Measurements from ENCODE around the gene DUSP2. TPM values are rescaled to one million over a fixed set of nuclear protein-coding genes. Genes with fewer than 3 reads are reported as not detected.
A peak's percentile ranks its signal among the peaks of the same experiment; 100 is the strongest.

The DUSP2 gene
- polyA plus RNA-seq, 4 donors: 0.45 to 5.1 (median 2.4) TPM

DNA sequence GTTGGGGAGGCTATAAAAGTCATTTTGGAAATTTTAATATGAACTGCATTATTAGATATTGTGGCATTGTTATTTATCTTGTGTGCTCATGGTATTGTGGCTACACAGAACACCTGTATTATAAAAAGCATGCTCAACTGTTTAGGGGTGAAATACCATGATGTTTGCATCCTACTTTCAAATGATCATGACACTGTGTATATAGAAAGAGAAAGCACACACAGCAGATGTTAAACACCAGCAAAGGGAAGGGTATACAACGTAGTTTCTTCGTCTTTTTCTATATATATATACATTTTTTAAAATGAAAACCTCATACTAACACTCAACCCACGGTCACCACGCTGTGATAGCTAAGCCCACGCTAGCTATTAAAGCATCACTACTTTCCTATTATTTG lies 36.3 kb upstream of the DUSP2 start:
- H3K27me3 ChIP-seq (ENCODE audit: control insufficient read depth in 3 of 3, insufficient read depth in 3 of 3, low read length in 3 of 3): no peaks in the 10 kb centered on the region
- H3K4me1 ChIP-seq (ENCODE audit: control insufficient read depth in 3 of 3, insufficient read depth in 2 of 3, low read depth in 1 of 3, low read length in 2 of 3): peaks cover 0 to under 1% (median 0%) of the 10 kb centered on the region in 3 donors
- H3K36me3 ChIP-seq (ENCODE audit: control insufficient read depth in 3 of 3, insufficient read depth in 2 of 3, low read depth in 1 of 3, low read length in 3 of 3): peaks cover under 1 to 26% (median 16%) of the 10 kb centered on the region in 3 donors
- no peak overlapping the region for H3K4me3 ChIP-seq (ENCODE audit: low read depth in 1 of 3, low read length in 3 of 3)
- H3K27ac ChIP-seq (ENCODE audit: low read depth in 1 of 3, low read length in 2 of 3): no peak overlapping the region
- DNase-seq (no peak), FAIRE-seq (no peak)
- WGBS, 3 donors: 52 to 61% (median 54%) methylated on average over 5 of the region's 5 CpGs
- H3K9me3 ChIP-seq (ENCODE audit: control insufficient read depth in 2 of 2, insufficient read depth in 1 of 2, low read depth in 1 of 2, low read length in 1 of 2): no peaks in the 10 kb centered on the region

DNA sequence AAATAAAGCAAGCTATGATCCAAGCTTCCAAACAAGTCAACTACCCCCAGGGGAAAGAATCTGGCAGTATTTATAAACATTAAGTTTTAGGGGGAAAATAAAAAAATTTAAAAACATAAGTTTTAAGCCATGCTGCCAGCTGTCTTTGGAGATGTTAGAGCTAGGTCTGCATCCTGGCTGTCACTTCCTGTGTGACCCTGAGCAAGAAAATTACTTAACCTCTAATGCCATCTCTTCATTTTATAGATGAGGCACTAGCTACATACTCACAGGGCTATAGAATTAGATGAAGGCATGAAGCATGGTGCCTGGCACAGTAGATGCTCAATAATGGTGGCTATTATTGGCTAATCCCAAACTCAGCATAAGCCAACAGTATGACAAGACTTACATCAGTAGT lies 35.3 kb upstream of the DUSP2 start:
- Histone ChIP-seq H3K27ac (ENCODE audit: low read depth in 1 of 3, low read length in 2 of 3) (no peak overlapping the region), H3K4me1 (ENCODE audit: control insufficient read depth in 3 of 3, insufficient read depth in 2 of 3, low read depth in 1 of 3, low read length in 2 of 3) (no peaks in the 10 kb centered on the region), H3K4me3 (ENCODE audit: low read depth in 1 of 3, low read length in 3 of 3) (no peak overlapping the region), H3K27me3 (ENCODE audit: control insufficient read depth in 3 of 3, insufficient read depth in 3 of 3, low read length in 3 of 3) (no peaks in the 10 kb centered on the region), H3K36me3 (ENCODE audit: control insufficient read depth in 3 of 3, insufficient read depth in 2 of 3, low read depth in 1 of 3, low read length in 3 of 3) (peaks cover 0 to 20% (median 8%) of the 10 kb centered on the region in 3 donors), H3K9me3 (ENCODE audit: control insufficient read depth in 2 of 2, insufficient read depth in 1 of 2, low read depth in 1 of 2, low read length in 1 of 2) (no peaks in the 10 kb centered on the region)
- no peak for DNase-seq
- FAIRE-seq: no peak

DNA sequence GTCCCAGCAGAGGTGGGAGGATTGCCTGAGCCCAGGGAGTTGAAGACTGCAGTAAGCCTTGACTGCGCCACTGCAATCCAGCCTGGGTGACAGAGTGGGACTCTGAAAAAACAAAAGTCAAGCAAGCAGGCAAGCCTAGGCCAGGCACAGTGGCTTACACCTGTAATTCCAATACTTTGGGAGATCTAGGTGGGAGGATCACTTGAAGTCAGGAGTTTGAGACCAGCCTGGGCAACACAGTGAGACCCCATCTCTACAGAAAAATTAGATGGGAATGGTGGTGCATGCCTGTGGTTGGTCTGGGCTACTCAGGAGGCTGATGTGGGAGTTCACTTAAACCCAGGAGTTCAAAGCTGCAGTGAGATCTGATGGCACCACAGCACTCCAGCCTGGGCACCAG lies 34.8 kb upstream of the DUSP2 start:
- no peak for FAIRE-seq
- no peak for DNase-seq
- 94 to 100% (median 100%) methylated on average over 1 of the region's 1 CpG for WGBS, 3 donors
- no peak overlapping the region for H3K27ac ChIP-seq (ENCODE audit: low read depth in 1 of 3, low read length in 2 of 3)
- no peak overlapping the region for H3K4me3 ChIP-seq (ENCODE audit: low read depth in 1 of 3, low read length in 3 of 3)
- H3K36me3 ChIP-seq (ENCODE audit: control insufficient read depth in 3 of 3, insufficient read depth in 2 of 3, low read depth in 1 of 3, low read length in 3 of 3): peaks cover 0 to 19% (median 6%) of the 10 kb centered on the region in 3 donors
- no peaks in the 10 kb centered on the region for H3K4me1 ChIP-seq (ENCODE audit: control insufficient read depth in 3 of 3, insufficient read depth in 2 of 3, low read depth in 1 of 3, low read length in 2 of 3)
- no peaks in the 10 kb centered on the region for H3K27me3 ChIP-seq (ENCODE audit: control insufficient read depth in 3 of 3, insufficient read depth in 3 of 3, low read length in 3 of 3)
- no peaks in the 10 kb centered on the region for H3K9me3 ChIP-seq (ENCODE audit: control insufficient read depth in 2 of 2, insufficient read depth in 1 of 2, low read depth in 1 of 2, low read length in 1 of 2)

DNA sequence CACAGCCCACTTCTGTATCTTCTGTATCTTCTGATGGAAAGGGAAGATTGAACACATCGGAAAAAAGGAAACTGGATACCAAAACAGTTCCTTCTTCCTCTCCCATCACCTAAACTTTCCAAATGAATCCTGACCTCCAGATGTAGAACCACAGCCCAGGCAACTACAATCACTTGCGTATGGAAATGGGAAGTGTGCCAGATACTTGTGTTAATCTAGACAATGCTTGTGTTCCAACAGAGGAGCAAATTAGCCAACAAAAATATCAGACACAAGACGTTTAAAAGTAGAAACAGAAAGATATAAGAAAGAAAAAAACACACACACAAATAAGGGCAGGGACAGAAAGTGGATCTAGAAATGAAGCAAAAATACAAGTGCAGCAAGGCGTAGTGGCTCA lies 31.4 kb upstream of the DUSP2 start:
- Histone ChIP-seq H3K4me3 (ENCODE audit: low read depth in 1 of 3, low read length in 3 of 3) (no peak overlapping the region), H3K27ac (ENCODE audit: low read depth in 1 of 3, low read length in 2 of 3) (no peak overlapping the region), H3K27me3 (ENCODE audit: control insufficient read depth in 3 of 3, insufficient read depth in 3 of 3, low read length in 3 of 3) (no peaks in the 10 kb centered on the region), H3K36me3 (ENCODE audit: control insufficient read depth in 3 of 3, insufficient read depth in 2 of 3, low read depth in 1 of 3, low read length in 3 of 3) (no peaks in the 10 kb centered on the region), H3K9me3 (ENCODE audit: control insufficient read depth in 2 of 2, insufficient read depth in 1 of 2, low read depth in 1 of 2, low read length in 1 of 2) (no peaks in the 10 kb centered on the region), H3K4me1 (ENCODE audit: control insufficient read depth in 3 of 3, insufficient read depth in 2 of 3, low read depth in 1 of 3, low read length in 2 of 3) (no peaks in the 10 kb centered on the region)
- WGBS, 3 donors: 51 to 65% (median 60%) methylated on average over 4 of the region's 4 CpGs
- no peak for FAIRE-seq
- no peak for DNase-seq

DNA sequence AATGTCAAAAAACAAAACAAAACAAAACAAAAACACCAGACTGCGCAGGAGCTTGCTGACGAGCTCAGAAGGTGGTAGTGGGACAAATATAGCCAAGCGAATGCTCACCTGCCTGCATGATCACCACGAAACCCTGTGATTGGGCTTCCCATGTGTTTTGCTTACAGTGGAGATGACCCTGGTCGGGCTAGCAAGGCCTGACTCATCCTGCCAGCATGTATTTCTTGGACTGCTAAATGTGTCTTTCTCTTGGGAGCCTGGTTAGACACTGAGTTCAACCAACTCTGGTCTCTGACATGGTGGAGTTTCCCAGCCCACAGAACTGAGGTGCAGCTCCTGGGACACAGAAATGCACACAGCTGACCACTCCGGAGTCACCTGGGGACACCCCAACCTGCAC lies 30.7 kb upstream of the DUSP2 start:
- no peaks in the 10 kb centered on the region for H3K4me1 ChIP-seq (ENCODE audit: control insufficient read depth in 3 of 3, insufficient read depth in 2 of 3, low read depth in 1 of 3, low read length in 2 of 3)
- 84 to 89% (median 86%) methylated on average over 6 of the region's 6 CpGs for WGBS, 3 donors
- no peaks in the 10 kb centered on the region for H3K9me3 ChIP-seq (ENCODE audit: control insufficient read depth in 2 of 2, insufficient read depth in 1 of 2, low read depth in 1 of 2, low read length in 1 of 2)
- FAIRE-seq: no peak
- no peak overlapping the region for H3K4me3 ChIP-seq (ENCODE audit: low read depth in 1 of 3, low read length in 3 of 3)
- H3K36me3 ChIP-seq (ENCODE audit: control insufficient read depth in 3 of 3, insufficient read depth in 2 of 3, low read depth in 1 of 3, low read length in 3 of 3): no peaks in the 10 kb centered on the region
- no peak overlapping the region for H3K27ac ChIP-seq (ENCODE audit: low read depth in 1 of 3, low read length in 2 of 3)
- H3K27me3 ChIP-seq (ENCODE audit: control insufficient read depth in 3 of 3, insufficient read depth in 3 of 3, low read length in 3 of 3): no peaks in the 10 kb centered on the region
- DNase-seq: no peak

DNA sequence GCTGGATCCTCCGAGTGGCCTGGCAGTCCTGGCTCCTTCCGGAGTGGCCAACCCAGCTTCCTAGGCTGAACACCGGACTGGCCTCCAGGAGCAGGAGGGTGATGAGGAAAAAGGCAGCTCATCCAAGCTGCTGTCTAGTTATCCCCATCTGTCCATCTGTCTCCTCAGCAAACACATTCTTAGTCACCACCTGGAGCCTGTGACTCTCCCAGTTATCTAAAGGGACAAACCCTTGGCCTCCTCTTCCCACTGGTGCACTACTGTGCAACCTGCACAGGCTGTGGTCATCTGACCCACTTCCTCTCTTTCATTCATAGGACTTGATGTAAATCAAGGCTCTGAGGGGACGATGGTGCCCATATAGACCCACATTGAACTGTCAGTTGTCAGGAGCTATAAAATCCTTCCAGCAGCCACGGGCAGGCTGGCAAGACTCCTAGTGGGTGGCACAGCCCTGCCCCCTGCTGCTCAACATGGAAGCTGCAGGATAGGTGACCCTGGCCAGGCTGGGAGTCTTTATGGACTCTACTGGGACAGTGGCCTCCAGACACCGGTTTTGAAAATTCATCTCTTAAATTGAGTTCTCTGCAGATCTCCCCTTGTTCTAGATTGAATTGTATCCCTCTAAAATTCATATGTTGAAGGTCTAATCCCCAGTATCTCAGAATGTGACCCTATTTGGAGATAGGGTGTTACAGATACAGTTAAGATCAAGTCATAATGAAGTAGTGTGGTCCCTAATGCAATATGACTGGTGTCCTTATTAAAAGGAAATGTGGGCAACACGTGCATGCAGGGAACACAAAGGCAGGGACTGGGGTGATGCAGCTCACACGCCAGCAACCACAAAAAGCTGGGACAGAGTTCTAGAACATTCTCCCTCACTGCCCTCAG lies 29.3 kb upstream of the DUSP2 start:
- Histone ChIP-seq H3K4me1 (ENCODE audit: control insufficient read depth in 3 of 3, insufficient read depth in 2 of 3, low read depth in 1 of 3, low read length in 2 of 3) (no peaks in the 10 kb centered on the region), H3K27ac (ENCODE audit: low read depth in 1 of 3, low read length in 2 of 3) (no peak overlapping the region), H3K9me3 (ENCODE audit: control insufficient read depth in 2 of 2, insufficient read depth in 1 of 2, low read depth in 1 of 2, low read length in 1 of 2) (no peaks in the 10 kb centered on the region), H3K36me3 (ENCODE audit: control insufficient read depth in 3 of 3, insufficient read depth in 2 of 3, low read depth in 1 of 3, low read length in 3 of 3) (no peaks in the 10 kb centered on the region), H3K27me3 (ENCODE audit: control insufficient read depth in 3 of 3, insufficient read depth in 3 of 3, low read length in 3 of 3) (no peaks in the 10 kb centered on the region), H3K4me3 (ENCODE audit: low read depth in 1 of 3, low read length in 3 of 3) (no peak overlapping the region)
- DNase-seq (peak; percentile 77 to 83), FAIRE-seq (no peak)
- 47 to 48% (median 48%) methylated on average over 8 of the region's 8 CpGs for WGBS, 3 donors

DNA sequence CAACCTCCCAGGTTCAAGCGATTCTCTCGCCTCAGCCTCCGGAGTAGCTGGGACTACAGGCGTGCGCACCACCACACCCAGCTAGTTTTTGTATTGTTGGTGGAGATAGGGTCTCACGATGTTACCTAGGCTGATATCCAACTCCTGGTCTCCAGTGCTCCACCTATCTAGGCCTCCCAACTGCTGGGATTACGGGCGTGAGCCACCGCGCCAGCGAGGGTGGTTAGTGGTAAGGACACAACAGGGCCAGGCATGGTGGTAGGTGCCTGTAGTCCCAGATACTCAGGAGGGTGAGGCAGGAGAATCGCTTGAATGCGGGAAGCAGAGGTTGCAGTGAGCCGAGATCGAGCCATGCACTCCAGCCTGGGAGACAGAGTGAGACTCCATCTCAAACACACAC lies 26.6 kb upstream of the DUSP2 start:
- no peaks in the 10 kb centered on the region for H3K27me3 ChIP-seq (ENCODE audit: control insufficient read depth in 3 of 3, insufficient read depth in 3 of 3, low read length in 3 of 3)
- no peaks in the 10 kb centered on the region for H3K36me3 ChIP-seq (ENCODE audit: control insufficient read depth in 3 of 3, insufficient read depth in 2 of 3, low read depth in 1 of 3, low read length in 3 of 3)
- no peak overlapping the region for H3K27ac ChIP-seq (ENCODE audit: low read depth in 1 of 3, low read length in 2 of 3)
- DNase-seq: no peak
- no peaks in the 10 kb centered on the region for H3K9me3 ChIP-seq (ENCODE audit: control insufficient read depth in 2 of 2, insufficient read depth in 1 of 2, low read depth in 1 of 2, low read length in 1 of 2)
- no peak for FAIRE-seq
- H3K4me1 ChIP-seq (ENCODE audit: control insufficient read depth in 3 of 3, insufficient read depth in 2 of 3, low read depth in 1 of 3, low read length in 2 of 3): no peaks in the 10 kb centered on the region
- H3K4me3 ChIP-seq (ENCODE audit: low read depth in 1 of 3, low read length in 3 of 3): no peak overlapping the region
- 93 to 97% (median 94%) methylated on average over 13 to 15 of the region's 15 CpGs for WGBS, 3 donors

DNA sequence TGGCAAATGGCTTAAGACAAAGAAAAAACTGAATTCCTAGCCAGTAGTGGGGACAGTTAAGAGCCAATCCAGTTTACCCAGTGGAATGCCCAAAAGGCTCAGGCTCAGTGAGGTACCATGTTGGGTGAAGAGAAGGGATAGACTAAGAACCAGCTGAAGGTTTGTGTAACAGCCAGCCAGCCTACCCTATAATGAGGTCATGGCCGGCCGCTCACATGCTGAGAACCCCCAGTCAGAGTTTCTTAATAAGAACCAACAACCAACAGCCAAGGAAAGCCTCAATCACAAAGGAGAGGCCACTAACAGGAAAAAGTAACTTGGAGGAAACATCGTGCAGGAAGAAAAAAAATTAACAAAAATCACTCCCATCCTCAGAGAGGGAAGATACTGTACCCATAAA lies 25.4 kb upstream of the DUSP2 start:
- FAIRE-seq (no peak), DNase-seq (no peak)
- no peak overlapping the region for H3K4me3 ChIP-seq (ENCODE audit: low read depth in 1 of 3, low read length in 3 of 3)
- no peaks in the 10 kb centered on the region for H3K36me3 ChIP-seq (ENCODE audit: control insufficient read depth in 3 of 3, insufficient read depth in 2 of 3, low read depth in 1 of 3, low read length in 3 of 3)
- no peaks in the 10 kb centered on the region for H3K9me3 ChIP-seq (ENCODE audit: control insufficient read depth in 2 of 2, insufficient read depth in 1 of 2, low read depth in 1 of 2, low read length in 1 of 2)
- no peak overlapping the region for H3K27ac ChIP-seq (ENCODE audit: low read depth in 1 of 3, low read length in 2 of 3)
- H3K27me3 ChIP-seq (ENCODE audit: control insufficient read depth in 3 of 3, insufficient read depth in 3 of 3, low read length in 3 of 3): no peaks in the 10 kb centered on the region
- H3K4me1 ChIP-seq (ENCODE audit: control insufficient read depth in 3 of 3, insufficient read depth in 2 of 3, low read depth in 1 of 3, low read length in 2 of 3): no peaks in the 10 kb centered on the region
- WGBS, 3 donors: 88 to 99% (median 97%) methylated on average over 3 of the region's 3 CpGs
